Breast epithelium (tissue), 3 donors: ENCODE results near the gene PRDM7.

Experiments used
- CTCF ChIP-seq, 3 donors: fragments of 450-650 bp; IDR thresholded peaks; one replicate each; pipeline ENCODE4 v1.5.1; 2016 to 2017; ENCODE audit warnings: antibody characterized with exemption in 3 of 3, mild to moderate bottlenecking in 3 of 3, moderate library complexity in 3 of 3
- POLR2A ChIP-seq: fragments of 450-650 bp; IDR thresholded peaks from one replicate; pipeline ENCODE4 v1.6.1; 2016; ENCODE audit warnings: antibody characterized with exemption, mild to moderate bottlenecking, moderate library complexity

- no peak for TF ChIP-seq CTCF (IDR thresholded peaks at IDR 0.05)
- TF ChIP-seq POLR2A: no peak
Measured at GRCh38 chr16:90028985-90029384, 48.1 kb downstream of the PRDM7 start.
